Mesenchymal stem cell (in vitro differentiated cells and primary cell): ENCODE data around the gene PTGR3.

Experiments
- DNase-seq: peaks from one replicate; pipeline ENCODE4 v3.0.0-alpha.2; 2013
- H2AFZ ChIP-seq: one replicate; pipeline ENCODE4 v1.6.1; 2013; ENCODE audit warnings: low read depth, mild to moderate bottlenecking, control low read depth, inconsistent platforms, low read length, moderate library complexity
- H2AK5ac ChIP-seq: 2 replicates; pipeline ENCODE4 v1.6.1; 2013; ENCODE audit warnings: low read length, moderate library complexity, mild to moderate bottlenecking, inconsistent platforms; ENCODE audit not compliant: severe bottlenecking
- H2BK120ac ChIP-seq: one replicate; pipeline ENCODE4 v1.6.1; 2013; ENCODE audit warnings: low read depth, mild to moderate bottlenecking, inconsistent platforms, low read length, moderate library complexity
- H2BK12ac ChIP-seq, 2 experiments: one replicate each; pipeline ENCODE4 v1.6.1; 2013; ENCODE audit warnings: inconsistent platforms in 2 of 2, low read length in 2 of 2, mild to moderate bottlenecking in 2 of 2, moderate library complexity in 2 of 2, control low read depth in 1 of 2
- H2BK15ac ChIP-seq: one replicate; pipeline ENCODE4 v1.6.1; 2013; ENCODE audit warnings: mild to moderate bottlenecking, low read depth, inconsistent platforms; ENCODE audit not compliant: poor library complexity, severe bottlenecking
- H2BK5ac ChIP-seq: 2 replicates; pipeline ENCODE4 v1.6.1; 2013; ENCODE audit warnings: low read depth, mild to moderate bottlenecking, low read length, control low read depth, inconsistent platforms; ENCODE audit not compliant: poor library complexity, severe bottlenecking
- H3K14ac ChIP-seq, 2 experiments: one replicate each; pipeline ENCODE4 v1.6.1; 2013; ENCODE audit warnings: inconsistent platforms in 2 of 2, low read length in 2 of 2, control low read depth in 1 of 2, mild to moderate bottlenecking in 1 of 2, moderate library complexity in 1 of 2
- H3K18ac ChIP-seq, 2 experiments: one replicate each; pipeline ENCODE4 v1.6.1; 2013; ENCODE audit warnings: inconsistent platforms in 2 of 2, low read length in 2 of 2, control low read depth in 1 of 2, low read depth in 1 of 2, mild to moderate bottlenecking in 1 of 2
- H3K23ac ChIP-seq, 2 experiments: one replicate each; pipeline ENCODE4 v1.6.1; 2013; ENCODE audit warnings: inconsistent platforms in 2 of 2, low read length in 2 of 2, mild to moderate bottlenecking in 2 of 2, moderate library complexity in 2 of 2, control low read depth in 1 of 2
- H3K27ac ChIP-seq: 2 replicates; pipeline ENCODE4 v1.5.1; 2013; ENCODE audit warnings: mild to moderate bottlenecking, moderate library complexity, low read length, control low read depth, inconsistent platforms; ENCODE audit not compliant: poor library complexity, severe bottlenecking
- H3K27me3 ChIP-seq, 2 experiments: 2 replicates each; pipeline versions ENCODE4 v1.6.1 to v1.7.0; 2013; ENCODE audit warnings: low read length in 2 of 2, mild to moderate bottlenecking in 2 of 2, moderate library complexity in 2 of 2, control low read depth in 1 of 2, inconsistent platforms in 1 of 2; ENCODE audit not compliant: control insufficient read depth in 1 of 2, insufficient read depth in 1 of 2
- H3K36me3 ChIP-seq, 2 experiments: 2 replicates each; pipeline versions ENCODE4 v1.6.1 to v1.7.0; 2013; ENCODE audit warnings: low read length in 2 of 2, control low read depth in 1 of 2, inconsistent platforms in 1 of 2, low read depth in 1 of 2, mild to moderate bottlenecking in 1 of 2; ENCODE audit not compliant: insufficient read depth in 2 of 2, control insufficient read depth in 1 of 2
- H3K4ac ChIP-seq, 2 experiments: one replicate each; pipeline ENCODE4 v1.6.1; 2013; ENCODE audit warnings: inconsistent platforms in 2 of 2, low read length in 2 of 2, mild to moderate bottlenecking in 2 of 2, moderate library complexity in 2 of 2, control low read depth in 1 of 2, low read depth in 1 of 2
- H3K4me1 ChIP-seq: 2 replicates; pipeline ENCODE4 v1.6.1; 2013; ENCODE audit warnings: low read depth, low read length, control low read depth; ENCODE audit not compliant: control insufficient read depth, insufficient read depth
- H3K4me2 ChIP-seq: 2 replicates; pipeline ENCODE4 v1.6.1; 2013; ENCODE audit warnings: low read length, mild to moderate bottlenecking, inconsistent platforms; ENCODE audit not compliant: poor library complexity, severe bottlenecking
- H3K4me3 ChIP-seq, 2 experiments: 2 replicates each; pipeline versions ENCODE4 v1.5.1 to v1.7.0; 2013; ENCODE audit warnings: low read length in 2 of 2, mild to moderate bottlenecking in 2 of 2, control low read depth in 1 of 2, low read depth in 1 of 2; ENCODE audit not compliant: insufficient read depth in 1 of 2
- H3K79me1 ChIP-seq: replicated peaks from 2 replicates; pipeline ENCODE4 v1.6.1; 2013; ENCODE audit warnings: mild to moderate bottlenecking, control low read depth, low read length, inconsistent platforms; ENCODE audit not compliant: poor library complexity, severe bottlenecking
- H3K9ac ChIP-seq: 2 replicates; pipeline ENCODE4 v1.7.0; 2013; ENCODE audit warnings: mild to moderate bottlenecking, low read length, moderate library complexity
- H3K9me3 ChIP-seq: 2 replicates; pipeline ENCODE4 v1.7.0; 2013; ENCODE audit warnings: mild to moderate bottlenecking, low read length; ENCODE audit not compliant: control insufficient read depth
- H4K8ac ChIP-seq: one replicate; pipeline ENCODE4 v1.6.1; 2013; ENCODE audit warnings: inconsistent platforms, mild to moderate bottlenecking, low read length, moderate library complexity
- H4K91ac ChIP-seq: one replicate; pipeline ENCODE4 v1.6.1; 2013; ENCODE audit warnings: mild to moderate bottlenecking, low read length, inconsistent platforms
- WGBS: methylation state at CpG from one replicate; pipeline ENCODE4 v1.1.7; 2013; ENCODE audit warnings: mixed read lengths; 5-methylcytosine and 5-hydroxymethylcytosine counted together

Gene PTGR3

GRCh38 chr18:75168619-75169018 is 40.3 kb downstream of the PTGR3 start:
- no peak overlapping the region for H3K4me3 ChIP-seq
- H2BK5ac ChIP-seq: no peak overlapping the region
- no peak overlapping the region for H4K91ac ChIP-seq
- no peak for DNase-seq
- H3K4me2 ChIP-seq: no peak overlapping the region
- no peaks in the 10 kb centered on the region for H3K36me3 ChIP-seq
- H3K27me3 ChIP-seq: peaks cover 9 to 11% of the 10 kb centered on the region in 2 experiments
- H2BK15ac ChIP-seq: no peak overlapping the region
- H3K9me3 ChIP-seq: no peaks in the 10 kb centered on the region
- H2AFZ ChIP-seq: no peak overlapping the region
- no peak overlapping the region for H3K14ac ChIP-seq
- H3K4ac ChIP-seq: no peak overlapping the region
- no peak overlapping the region for H2AK5ac ChIP-seq
- no peak overlapping the region for H2BK12ac ChIP-seq
- no peak overlapping the region for H3K23ac ChIP-seq
- H3K79me1 ChIP-seq: no peaks in the 10 kb centered on the region
- H3K18ac ChIP-seq: no peak overlapping the region
- no peak overlapping the region for H3K27ac ChIP-seq
- 75% methylated on average over 6 of the region's 7 CpGs for WGBS
- peaks cover 3% of the 10 kb centered on the region for H3K4me1 ChIP-seq
- H2BK120ac ChIP-seq: no peak overlapping the region
- H4K8ac ChIP-seq: no peak overlapping the region
- no peak overlapping the region for H3K9ac ChIP-seq

- no peak overlapping the region for H3K23ac ChIP-seq
- no peak overlapping the region for H2AFZ ChIP-seq
- no peaks in the 10 kb centered on the region for H3K36me3 ChIP-seq
- no peak overlapping the region for H2BK15ac ChIP-seq
- no peak overlapping the region for H2BK5ac ChIP-seq
- no peaks in the 10 kb centered on the region for H3K9me3 ChIP-seq
- no peak overlapping the region for H3K4ac ChIP-seq
- no peak overlapping the region for H3K27ac ChIP-seq
- H2AK5ac ChIP-seq: no peak overlapping the region
- H4K91ac ChIP-seq: no peak overlapping the region
- H4K8ac ChIP-seq: no peak overlapping the region
- no peak overlapping the region for H2BK120ac ChIP-seq
- H3K14ac ChIP-seq: no peak overlapping the region
- no peak for DNase-seq
- no peak overlapping the region for H2BK12ac ChIP-seq
- H3K27me3 ChIP-seq: peaks cover 8 to 9% of the 10 kb centered on the region in 2 experiments
- no peak overlapping the region for H3K9ac ChIP-seq
- peaks cover 2% of the 10 kb centered on the region for H3K4me1 ChIP-seq
- H3K4me2 ChIP-seq: no peak overlapping the region
- H3K18ac ChIP-seq: no peak overlapping the region
- H3K79me1 ChIP-seq: no peaks in the 10 kb centered on the region
- H3K4me3 ChIP-seq: no peak overlapping the region
- WGBS: 86% methylated on average over 27 of the region's 33 CpGs
Measured at GRCh38 chr18:75167759-75168618, 41.0 kb downstream of the PTGR3 start.

- H3K4me3 ChIP-seq: no peak overlapping the region
- DNase-seq: no peak
- no peak overlapping the region for H2BK12ac ChIP-seq
- H3K18ac ChIP-seq: no peak overlapping the region
- H3K23ac ChIP-seq: no peak overlapping the region
- H3K4me1 ChIP-seq: no peaks in the 10 kb centered on the region
- no peak overlapping the region for H3K14ac ChIP-seq
- H3K27me3 ChIP-seq: peaks cover 6 to 9% of the 10 kb centered on the region in 2 experiments
- H3K4ac ChIP-seq: no peak overlapping the region
- no peak overlapping the region for H3K9ac ChIP-seq
- no peak overlapping the region for H3K27ac ChIP-seq
- H2AFZ ChIP-seq: no peak overlapping the region
- no peaks in the 10 kb centered on the region for H3K79me1 ChIP-seq
- H2BK15ac ChIP-seq: no peak overlapping the region
- WGBS: 90% methylated on average over 7 of the region's 10 CpGs
- no peak overlapping the region for H3K4me2 ChIP-seq
- no peak overlapping the region for H4K8ac ChIP-seq
- H2BK5ac ChIP-seq: no peak overlapping the region
- H2AK5ac ChIP-seq: no peak overlapping the region
- no peak overlapping the region for H4K91ac ChIP-seq
- no peak overlapping the region for H2BK120ac ChIP-seq
- H3K9me3 ChIP-seq: no peaks in the 10 kb centered on the region
- no peaks in the 10 kb centered on the region for H3K36me3 ChIP-seq
Measured at GRCh38 chr18:75167137-75167536, 41.8 kb downstream of the PTGR3 start.

GRCh38 chr18:75165926-75166325 is 43.0 kb downstream of the PTGR3 start:
- Histone ChIP-seq H3K27me3 (peaks cover 6 to 9% of the 10 kb centered on the region in 2 experiments), H3K14ac (no peak overlapping the region), H3K36me3 (no peaks in the 10 kb centered on the region), H2AK5ac (no peak overlapping the region), H2BK5ac (no peak overlapping the region), H3K4ac (no peak overlapping the region), H2BK12ac (no peak overlapping the region), H2BK15ac (no peak overlapping the region), H3K9ac (no peak overlapping the region), H3K27ac (no peak overlapping the region), H2AFZ (no peak overlapping the region), H3K18ac (no peak overlapping the region), H4K91ac (no peak overlapping the region), H3K4me2 (no peak overlapping the region), H3K4me1 (no peaks in the 10 kb centered on the region), H3K79me1 (no peaks in the 10 kb centered on the region), H3K23ac (no peak overlapping the region), H4K8ac (no peak overlapping the region), H3K9me3 (no peaks in the 10 kb centered on the region), H3K4me3 (no peak overlapping the region), H2BK120ac (no peak overlapping the region)
- DNase-seq: no peak
- WGBS: 78% methylated on average over 6 of the region's 8 CpGs
